Measurements from ENCODE around the gene FXR1.
"Not testable (repeated sequence)": the region's sequence is repeated elsewhere in the genome, so short reads cannot be mapped to it uniquely, and the experiment has no call there.

FXR1 gene

GRCh38 chr3:180934638-180935037, 22.2 kb downstream of the FXR1 start:
- DNase-seq (ENCODE audit: low read depth in 3 of 3), result no peak

DNA sequence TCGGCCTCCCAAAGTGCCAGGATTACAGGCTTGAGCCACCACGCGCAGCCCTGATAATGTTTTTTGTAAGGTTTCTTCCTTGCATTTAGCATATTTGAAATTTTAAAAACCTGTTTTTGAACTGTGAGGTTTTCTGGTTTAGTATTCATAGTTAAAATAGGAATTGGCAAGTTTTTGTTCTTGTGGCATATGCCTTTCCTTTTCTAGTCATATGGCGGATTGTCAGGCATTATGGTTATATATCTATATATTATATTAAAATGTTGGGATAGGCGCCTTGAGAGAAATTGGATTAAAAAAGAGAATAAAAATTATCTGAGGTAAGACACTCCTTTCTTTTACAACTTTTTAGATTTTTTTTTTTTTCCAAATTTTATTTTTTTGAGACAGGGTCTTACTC, 28.4 kb downstream of the FXR1 start:
- DNase-seq (ENCODE audit: low read depth in 3 of 3), result no peak

DNA sequence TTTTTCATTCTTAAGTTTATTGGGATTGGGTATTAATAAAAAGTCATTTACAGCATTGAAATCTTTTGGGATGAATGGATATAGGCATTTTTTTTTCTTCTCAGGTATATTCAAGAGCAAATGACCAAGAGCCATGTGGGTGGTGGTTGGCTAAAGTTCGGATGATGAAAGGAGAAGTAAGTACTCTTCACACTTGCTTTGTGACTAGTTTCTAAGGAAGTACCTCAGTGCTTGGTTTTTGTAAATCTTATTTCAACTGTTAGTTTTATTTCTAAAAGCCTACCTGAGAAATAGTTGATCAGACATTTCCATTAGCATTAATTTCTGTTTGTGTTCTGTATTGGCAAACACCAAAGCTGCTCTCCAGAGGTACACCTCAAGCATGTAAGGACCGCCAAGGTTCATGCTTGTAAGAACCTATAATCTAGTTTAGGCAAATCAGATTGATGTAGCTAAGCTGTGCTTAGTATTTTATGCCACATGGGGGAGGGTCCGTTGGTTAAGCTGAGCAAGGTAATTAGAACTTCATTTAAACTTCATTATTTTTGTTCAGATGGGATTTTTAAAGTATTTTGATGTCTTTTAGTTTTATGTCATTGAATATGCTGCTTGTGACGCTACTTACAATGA, 35.4 kb downstream of the FXR1 start:
- DNase-seq (ENCODE audit: low read depth in 3 of 3), result no peak

DNA sequence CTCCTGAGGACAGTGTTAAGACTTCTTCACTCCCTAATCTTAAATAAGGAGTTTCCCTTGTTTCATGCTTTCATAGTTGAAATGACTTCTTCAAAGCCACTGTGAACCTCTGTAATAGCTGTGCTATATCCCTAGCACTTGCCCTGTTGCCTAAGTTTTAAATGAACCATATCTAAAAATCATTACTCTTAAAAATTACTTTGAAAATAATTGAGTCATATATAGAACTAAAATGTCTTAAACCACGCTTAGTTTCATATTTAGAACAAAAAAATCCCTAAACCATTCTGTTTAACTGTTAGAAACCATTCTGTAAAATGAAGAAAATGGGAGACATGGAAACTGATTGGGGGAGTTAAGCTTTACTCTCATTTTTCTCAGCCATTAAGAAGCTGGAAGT, 47.2 kb downstream of the FXR1 start:
- DNase-seq (ENCODE audit: low read depth in 3 of 3), result no peak

- DNase-seq (ENCODE audit: low read depth in 3 of 3), result no peak
These were observed 48.6 kb downstream of the FXR1 start for GRCh38 chr3:180961087-180961486.

- DNase-seq (ENCODE audit: low read depth in 3 of 3), result no peak
These were observed 49.1 kb downstream of the FXR1 start for GRCh38 chr3:180961552-180961951.

GRCh38 chr3:180962530-180962929, 50.1 kb downstream of the FXR1 start:
- no peak for DNase-seq (ENCODE audit: low read depth in 3 of 3)

GRCh38 chr3:180970931-180971330, 58.5 kb downstream of the FXR1 start:
- DNase-seq (ENCODE audit: low read depth in 3 of 3), result no peak

GRCh38 chr3:180973543-180973942, 61.1 kb downstream of the FXR1 start:
- no peak for DNase-seq (ENCODE audit: low read depth in 3 of 3)

GRCh38 chr3:180974286-180974685, 61.8 kb downstream of the FXR1 start:
- DNase-seq (ENCODE audit: low read depth in 3 of 3), result no peak

DNA sequence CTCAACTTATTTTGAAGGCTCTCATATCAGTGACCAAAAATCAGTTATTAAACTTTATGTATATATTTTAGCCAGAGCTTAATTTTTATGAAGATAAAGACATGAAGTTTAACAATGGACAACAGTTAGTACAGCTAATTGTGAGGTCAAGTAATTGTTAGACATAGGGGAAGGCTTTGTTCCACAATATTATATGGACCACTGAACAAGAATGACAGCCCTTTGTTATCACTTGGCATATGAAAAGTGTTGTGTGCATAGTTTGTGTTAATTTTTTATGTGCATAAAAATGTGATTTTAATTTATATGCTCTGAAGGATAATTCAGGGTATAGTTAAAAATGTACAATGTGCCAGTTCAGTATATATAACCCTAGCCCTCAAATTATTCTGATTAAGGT, 65.0 kb downstream of the FXR1 start:
- no peak for DNase-seq (ENCODE audit: low read depth in 3 of 3)

- DNase-seq (ENCODE audit: low read depth in 3 of 3), result no peak
These were observed 67.5 kb downstream of the FXR1 start for GRCh38 chr3:180979961-180980360.

GRCh38 chr3:180980611-180981010, 68.1 kb downstream of the FXR1 start:
- DNase-seq (ENCODE audit: low read depth in 3 of 3), result no peak

DNA sequence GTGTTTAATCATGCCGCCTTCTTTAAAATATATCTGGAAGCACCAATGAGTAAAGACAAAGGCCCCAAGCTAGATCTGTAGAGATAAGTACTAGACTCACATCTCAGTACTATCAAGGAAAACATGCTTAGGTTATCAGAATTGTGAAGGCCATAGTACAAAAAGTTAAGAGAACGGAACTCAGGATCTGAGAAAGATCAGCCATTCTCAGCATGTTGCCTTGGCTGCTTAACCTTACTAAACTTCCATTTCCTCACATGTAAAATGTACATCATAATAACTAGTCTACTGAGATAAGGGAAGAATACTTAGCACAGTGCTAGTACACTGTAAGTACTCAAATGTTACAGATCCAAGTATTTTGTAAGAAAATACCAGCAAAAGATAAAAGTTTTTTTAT, 69.4 kb downstream of the FXR1 start:
- no peak for DNase-seq (ENCODE audit: low read depth in 3 of 3)

- DNase-seq (ENCODE audit: low read depth in 3 of 3), result no peak
These were observed 70.7 kb downstream of the FXR1 start for GRCh38 chr3:180983136-180983535.

- not testable (repeated sequence) for DNase-seq (ENCODE audit: low read depth in 3 of 3)
These were observed 73.9 kb downstream of the FXR1 start for GRCh38 chr3:180986366-180986765.

GRCh38 chr3:180987344-180987743, 74.9 kb downstream of the FXR1 start:
- DNase-seq (ENCODE audit: low read depth in 3 of 3), result no peak

DNA sequence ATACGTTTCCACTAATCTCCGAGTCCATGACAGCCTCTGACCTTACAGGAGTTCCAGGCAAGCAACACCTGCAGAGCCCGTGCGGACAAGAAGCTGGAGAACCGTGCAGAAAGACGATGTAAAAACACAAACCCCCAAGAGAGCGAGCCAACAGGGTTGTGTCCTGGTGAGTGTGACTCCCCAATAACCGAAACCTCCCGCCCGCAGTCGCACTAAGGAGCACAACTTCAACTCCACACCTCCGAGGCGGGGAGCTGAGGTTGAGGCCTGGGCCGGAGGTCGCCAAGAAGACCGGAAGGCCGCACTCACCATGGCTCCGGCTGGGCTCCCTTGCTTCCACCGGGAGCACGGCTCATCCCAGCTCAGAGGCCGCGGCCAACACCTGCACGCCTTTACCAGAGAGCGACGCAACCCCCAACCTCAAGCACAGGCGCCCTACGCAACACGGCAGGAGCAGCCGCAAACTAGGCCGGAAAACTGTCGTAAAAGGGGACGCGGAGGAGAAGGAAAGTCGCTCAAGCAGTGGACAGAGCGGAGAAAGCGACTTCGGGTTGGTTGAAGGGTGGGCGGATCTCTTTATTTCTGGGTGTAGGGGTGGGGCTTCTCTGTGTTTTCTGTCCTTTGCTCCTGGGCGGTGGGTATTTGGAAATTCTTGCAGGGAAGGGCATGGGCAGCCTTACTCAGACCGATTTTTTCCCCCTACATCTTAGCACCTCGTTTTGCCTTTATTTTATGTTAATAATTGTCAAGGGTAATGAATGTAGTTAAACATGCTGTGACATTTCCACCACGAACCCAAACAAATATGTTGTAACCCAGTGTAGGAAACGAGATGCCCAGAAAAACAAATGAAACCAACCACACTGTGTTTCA, 77.1 kb downstream of the FXR1 start, which contains the start of gene DNAJC19:
Gene DNAJC19 (minus strand): TSS at position 446 of the 873 bp plus-strand sequence. CDS start 134 bp downstream, at position 312.
- DNase-seq (ENCODE audit: low read depth in 3 of 3), result peak; percentile 74 to 85 (median 85)

DNA sequence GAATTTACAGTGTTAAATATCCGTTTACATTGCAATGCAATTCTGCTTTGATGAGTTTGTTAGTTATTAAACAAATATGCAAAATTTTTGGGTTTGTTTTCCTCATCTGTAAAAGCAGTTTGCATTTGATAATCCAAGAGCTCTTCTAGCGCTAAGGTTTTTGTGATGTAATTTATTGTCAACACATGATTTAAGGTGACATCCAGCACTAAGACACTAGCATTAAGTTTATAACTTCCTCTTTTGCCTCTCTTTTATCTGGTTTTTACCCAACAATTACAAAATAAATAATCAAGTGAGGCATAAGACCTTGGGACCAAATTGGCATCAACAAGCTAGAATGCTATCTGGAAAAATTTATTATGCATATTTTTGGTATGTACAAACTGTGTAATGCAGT, 78.0 kb downstream of the FXR1 start:
- DNase-seq (ENCODE audit: low read depth in 3 of 3), result no peak

DNA sequence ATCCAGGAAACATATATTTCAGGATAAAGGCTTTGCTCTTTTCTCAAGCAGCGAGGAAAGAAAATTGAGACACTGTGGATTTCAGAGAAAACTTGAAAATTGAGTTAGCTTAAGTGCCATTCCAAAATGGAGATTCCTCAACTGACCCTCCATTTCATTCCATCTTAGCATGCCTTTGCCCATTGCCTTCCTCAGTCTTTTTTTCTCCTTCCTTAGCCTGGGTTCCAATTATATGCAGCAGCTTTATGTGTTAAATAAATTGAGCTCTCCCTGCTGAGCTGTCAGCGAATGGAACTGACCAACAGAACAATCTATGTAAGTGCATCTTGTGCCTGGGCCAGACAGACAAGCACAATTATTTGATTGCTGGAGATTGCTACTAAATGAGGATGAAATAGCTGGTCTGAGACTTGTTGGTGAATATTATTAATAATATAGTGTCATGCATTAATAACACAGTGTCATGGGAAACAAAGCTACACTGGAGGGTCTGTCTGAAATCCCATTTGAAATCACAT, 84.0 kb downstream of the FXR1 start:
- DNase-seq (ENCODE audit: low read depth in 3 of 3), result no peak

DNA sequence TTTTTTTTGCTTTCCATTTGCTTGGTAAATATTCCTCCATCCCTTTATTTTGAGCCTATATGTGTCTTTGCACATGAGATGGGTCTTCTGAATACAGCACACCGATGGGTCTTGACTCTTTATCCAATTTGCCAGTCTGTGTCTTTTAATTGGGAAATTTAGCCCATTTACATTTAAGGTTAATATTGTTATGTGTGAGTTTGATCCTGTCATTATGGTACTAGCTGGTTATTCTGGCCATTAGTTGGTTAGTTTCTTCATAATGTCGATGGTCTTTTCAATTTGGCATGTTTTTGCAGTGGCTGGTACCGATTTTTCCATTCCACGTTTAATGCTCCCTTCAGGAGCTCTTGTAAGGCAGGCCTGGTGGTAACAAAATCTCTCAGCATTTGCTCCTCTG, 89.9 kb downstream of the FXR1 start:
- not testable (repeated sequence) for DNase-seq (ENCODE audit: low read depth in 3 of 3)

- DNase-seq (ENCODE audit: low read depth in 3 of 3), result not testable (repeated sequence)
These were observed 91.0 kb downstream of the FXR1 start for GRCh38 chr3:181003469-181003868.

DNA sequence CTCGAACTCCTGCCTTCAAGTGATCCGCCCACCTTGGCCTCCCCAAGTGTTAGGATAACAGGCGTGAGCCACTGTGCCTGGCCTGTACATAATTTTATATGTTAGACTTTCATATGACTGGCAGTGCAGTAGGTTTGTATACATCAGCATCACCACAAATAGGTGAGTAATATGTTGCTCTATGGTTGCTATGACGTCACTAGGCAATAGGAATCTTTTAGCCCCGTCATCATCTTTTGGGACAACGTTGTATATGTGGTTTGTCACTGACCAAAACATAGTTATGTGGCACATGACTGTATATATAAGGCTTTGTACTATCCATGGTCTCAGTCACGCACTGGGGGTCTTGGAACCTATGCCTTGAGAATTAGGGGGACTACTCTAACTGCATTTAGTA, 94.1 kb downstream of the FXR1 start:
- DNase-seq (ENCODE audit: low read depth in 3 of 3), result no peak

Data from stimulated activated CD4-positive, alpha-beta T cell treated with anti-CD3 and anti-CD28 coated beads, TNF-alpha, amount 100 ng/mL, for 48 hours (primary cell).